ENCODE data around the gene OR10G6. TPM values are rescaled to one million over a fixed set of nuclear protein-coding genes. Genes with fewer than 3 reads are reported as not detected.

OR10G6 gene
- total and polyA plus RNA-seq, 2 experiments from 2014 or later, result not detected

DNA sequence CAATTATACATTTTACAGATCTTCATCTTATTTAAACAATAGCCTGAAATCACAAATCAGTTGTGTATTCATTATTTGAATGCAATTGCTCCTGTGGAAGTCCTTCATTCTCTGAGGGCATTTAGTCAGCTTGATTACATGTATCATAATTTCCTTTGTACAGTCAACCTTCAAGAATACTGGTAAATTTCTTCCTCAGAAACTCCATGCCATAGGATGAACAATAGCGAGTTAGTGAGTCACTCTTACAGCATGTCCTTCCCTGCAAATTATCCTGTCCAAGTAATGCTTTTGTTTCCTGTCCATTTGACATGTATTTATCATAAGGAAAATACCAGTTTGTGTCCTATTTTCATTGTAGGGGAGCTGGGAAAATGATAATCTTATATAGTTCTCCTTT, 21.1 kb downstream of the OR10G6 start:
- Histone ChIP-seq H3K27ac (no peak overlapping the region), H3K4me1 (ENCODE audit: low read depth) (no peaks in the 10 kb centered on the region), H3K36me3 (no peaks in the 10 kb centered on the region), H3K4me3 (no peak overlapping the region), H3K27me3 (no peaks in the 10 kb centered on the region), H3K9me3 (ENCODE audit: low read depth) (no peaks in the 10 kb centered on the region)
- no peak for TF ChIP-seq CTCF (IDR thresholded peaks at IDR 0.05; ENCODE audit: low read depth, low read length)
- peak in 1 of 2 donors; percentile 78 for DNase-seq (ENCODE audit: low read depth in 1 of 2, low spot score in 1 of 2)

DNA sequence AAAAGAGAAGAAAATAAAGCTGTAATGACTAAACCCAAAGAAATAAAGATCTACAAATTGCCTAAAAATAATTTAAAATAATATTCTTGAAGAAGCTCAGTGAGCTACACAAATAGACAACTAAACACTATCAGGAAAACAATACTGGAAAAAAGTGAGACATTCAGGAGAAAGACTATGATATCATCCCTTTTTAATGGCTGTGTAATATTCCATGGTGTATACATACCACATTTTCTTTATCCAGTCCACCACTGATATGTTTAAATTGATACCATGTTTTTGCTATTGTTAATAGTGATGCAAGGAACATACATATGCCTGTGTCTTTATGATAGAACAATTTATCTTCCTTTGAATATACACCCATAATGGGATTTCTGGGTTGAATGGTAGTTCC, 38.2 kb downstream of the OR10G6 start:
- H3K27ac ChIP-seq, result no peak overlapping the region
- no peaks in the 10 kb centered on the region for H3K9me3 ChIP-seq (ENCODE audit: low read depth)
- no peaks in the 10 kb centered on the region for H3K27me3 ChIP-seq
- no peak overlapping the region for H3K4me3 ChIP-seq
- TF ChIP-seq CTCF (IDR thresholded peaks at IDR 0.05; ENCODE audit: low read depth, low read length), result no peak
- no peaks in the 10 kb centered on the region for H3K4me1 ChIP-seq (ENCODE audit: low read depth)
- no peaks in the 10 kb centered on the region for H3K36me3 ChIP-seq
- DNase-seq (ENCODE audit: low read depth in 1 of 2, low spot score in 1 of 2), result no peak

DNA sequence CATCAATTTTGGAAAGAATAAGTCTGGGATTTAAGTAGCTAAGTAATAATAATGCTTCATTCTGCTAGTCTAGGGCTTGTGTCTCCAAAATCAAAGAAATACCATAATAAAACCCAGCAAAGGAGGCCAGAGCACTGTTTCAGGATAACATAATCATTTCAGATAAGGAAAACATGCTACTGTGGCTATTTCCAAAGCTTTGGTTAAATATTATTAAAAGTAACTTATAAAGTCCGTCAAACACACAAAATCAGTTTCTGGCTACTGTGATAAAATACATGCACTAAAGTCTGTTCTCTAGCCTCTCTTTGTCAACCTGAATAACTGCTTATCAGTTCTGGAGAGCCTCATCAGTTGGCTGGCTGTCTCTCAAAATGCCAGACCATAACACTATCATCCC, 49.8 kb downstream of the OR10G6 start:
- Histone ChIP-seq H3K9me3 (ENCODE audit: low read depth) (no peaks in the 10 kb centered on the region), H3K4me3 (no peak overlapping the region), H3K36me3 (no peaks in the 10 kb centered on the region), H3K27ac (no peak overlapping the region), H3K27me3 (no peaks in the 10 kb centered on the region), H3K4me1 (ENCODE audit: low read depth) (peaks cover 6% of the 10 kb centered on the region)
- DNase-seq (ENCODE audit: low read depth in 1 of 2, low spot score in 1 of 2), result no peak
- TF ChIP-seq CTCF (IDR thresholded peaks at IDR 0.05; ENCODE audit: low read depth, low read length), result no peak

Other genes with a start within 250 kb of the OR10G6 start
- gene OR6X1, start 240.6 kb downstream of the OR10G6 start, total RNA-seq, result not detected in 2 replicates
- gene OR6X1, start 240.6 kb downstream of the OR10G6 start, polyA plus RNA-seq, result not detected in 2 replicates
- gene OR6M1, start 188.8 kb downstream of the OR10G6 start, total RNA-seq, result not detected in 2 replicates
- not detected in 2 replicates for gene OR6M1, start 188.8 kb downstream of the OR10G6 start, polyA plus RNA-seq
- not detected in 2 replicates for gene TMEM225, start 109.5 kb downstream of the OR10G6 start, total RNA-seq
- not detected in 2 replicates for gene TMEM225, start 109.5 kb downstream of the OR10G6 start, polyA plus RNA-seq
- gene OR8D4, start 93.0 kb downstream of the OR10G6 start, total RNA-seq, result not detected in 2 replicates
- not detected in 2 replicates for gene OR8D4, start 93.0 kb downstream of the OR10G6 start, polyA plus RNA-seq
- gene OR4D5, start 55.5 kb downstream of the OR10G6 start, total RNA-seq, result 0.15 TPM in 1 of 2 replicates, not detected in the other
- not detected in 2 replicates for gene OR4D5, start 55.5 kb downstream of the OR10G6 start, polyA plus RNA-seq
- gene OR6T1, start 51.3 kb downstream of the OR10G6 start, total RNA-seq, result not detected in 2 replicates
- gene OR6T1, start 51.3 kb downstream of the OR10G6 start, polyA plus RNA-seq, result not detected in 2 replicates
- gene OR10S1, start 17.4 kb downstream of the OR10G6 start, total RNA-seq, result not detected in 2 replicates
- not detected in 2 replicates for gene OR10S1, start 17.4 kb downstream of the OR10G6 start, polyA plus RNA-seq
- gene OR10G4, start 17.8 kb upstream of the OR10G6 start, total RNA-seq, result not detected in 2 replicates
- not detected in 2 replicates for gene OR10G4, start 17.8 kb upstream of the OR10G6 start, polyA plus RNA-seq
- gene OR10G9, start 27.9 kb upstream of the OR10G6 start, total RNA-seq, result not detected in 2 replicates
- gene OR10G9, start 27.9 kb upstream of the OR10G6 start, polyA plus RNA-seq, result not detected in 2 replicates
- gene OR10G8, start 31.6 kb upstream of the OR10G6 start, total RNA-seq, result not detected in 2 replicates
- gene OR10G8, start 31.6 kb upstream of the OR10G6 start, polyA plus RNA-seq, result not detected in 2 replicates
- not detected in 2 replicates for gene OR10G7, start 46.2 kb upstream of the OR10G6 start, total RNA-seq
- gene OR10G7, start 46.2 kb upstream of the OR10G6 start, polyA plus RNA-seq, result not detected in 2 replicates
- 20.8 and 28.9 TPM in 2 replicates for gene VWA5A, start 120.3 kb upstream of the OR10G6 start, total RNA-seq
- 34.1 and 37.6 TPM in 2 replicates for gene VWA5A, start 120.3 kb upstream of the OR10G6 start, polyA plus RNA-seq
- gene OR10D3, start 188.2 kb upstream of the OR10G6 start, total RNA-seq, result not detected in 2 replicates
- gene OR10D3, start 188.2 kb upstream of the OR10G6 start, polyA plus RNA-seq, result not detected in 2 replicates
- gene OR8G1, start 245.9 kb upstream of the OR10G6 start, total RNA-seq, result not detected in 2 replicates
- not detected in 2 replicates for gene OR8G1, start 245.9 kb upstream of the OR10G6 start, polyA plus RNA-seq

Measured in cardiac muscle cell (in vitro differentiated cells and primary cell).